Liver (tissue), 3 donors: Measurements from ENCODE around the gene PRDM10.

ENCODE experiments used
- GABPA ChIP-seq, 2 donors: IDR thresholded peaks in 1 of 2; conservative IDR thresholded peaks in 1 of 2; 2 replicates each; pipeline ENCODE4 v1.6.1; 2016; ENCODE audit warnings: antibody characterized with exemption in 2 of 2, mild to moderate bottlenecking in 1 of 2, moderate library complexity in 1 of 2
- HNF4A ChIP-seq, 2 donors: conservative IDR thresholded peaks; 2 replicates each; pipeline ENCODE4 v1.6.1; 2016; ENCODE audit warnings: antibody characterized with exemption in 2 of 2, mild to moderate bottlenecking in 2 of 2
- RAD21 ChIP-seq, 2 donors: IDR thresholded peaks; 2 replicates each; pipeline ENCODE4 v1.6.1; 2016; ENCODE audit warnings: antibody characterized with exemption in 2 of 2, mild to moderate bottlenecking in 2 of 2
- RXRA ChIP-seq, 2 donors: IDR thresholded peaks; 2 replicates each; pipeline ENCODE4 v1.6.1; 2017 to 2018; ENCODE audit warnings: antibody characterized with exemption in 2 of 2, mild to moderate bottlenecking in 1 of 2
- SP1 ChIP-seq: IDR thresholded peaks from 2 replicates; pipeline ENCODE4 v1.6.1; 2018; ENCODE audit warnings: antibody characterized with exemption, mild to moderate bottlenecking
- TAF1 ChIP-seq: conservative IDR thresholded peaks from 2 replicates; pipeline ENCODE4 v1.6.1; 2016; ENCODE audit warnings: antibody characterized with exemption, mild to moderate bottlenecking
- YY1 ChIP-seq: IDR thresholded peaks from 2 replicates; pipeline ENCODE4 v1.6.1; 2016; ENCODE audit warnings: antibody characterized with exemption, mild to moderate bottlenecking
- TF ChIP-seq, protein P1 (sequence below): IDR thresholded peaks from 2 replicates; pipeline ENCODE4 v1.6.1; 2016; ENCODE audit warnings: antibody characterized with exemption
- TF ChIP-seq, protein P2 (sequence below): fragments of 150-350 bp; IDR thresholded peaks from 2 replicates; pipeline ENCODE4 v1.5.1; 2017; ENCODE audit warnings: improper control_type of control experiment, low read depth, low read length; ENCODE audit not compliant: missing input control
- TF ChIP-seq, protein P3 (sequence below): IDR thresholded peaks from 2 replicates; pipeline ENCODE4 v1.6.1; 2016; ENCODE audit warnings: antibody characterized with exemption
- donor health status: healthy.
- donor health status: healthy.

DNA sequence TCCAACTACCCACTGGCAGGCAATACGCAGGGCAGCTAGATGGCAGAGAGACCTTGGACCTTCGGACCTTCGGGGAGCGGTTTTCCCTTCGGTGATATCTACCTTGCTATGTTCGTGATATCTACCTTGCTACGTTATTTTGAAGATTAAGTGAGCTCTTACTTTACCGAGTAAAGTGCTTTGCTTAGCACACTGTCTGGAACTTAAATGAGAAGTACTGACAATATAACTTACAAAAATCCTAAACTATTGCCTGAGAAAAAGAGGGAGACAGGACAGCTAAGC lies 1.0 kb upstream of the PRDM10 start:
- TF ChIP-seq, protein P1, sequence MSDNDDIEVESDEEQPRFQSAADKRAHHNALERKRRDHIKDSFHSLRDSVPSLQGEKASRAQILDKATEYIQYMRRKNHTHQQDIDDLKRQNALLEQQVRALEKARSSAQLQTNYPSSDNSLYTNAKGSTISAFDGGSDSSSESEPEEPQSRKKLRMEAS = peak; percentile 33
- TF ChIP-seq TAF1 (no peak), GABPA (IDR thresholded peaks at IDR 0.05 in 1 of 2, conservative IDR thresholded peaks at IDR 0.05 in 1 of 2) (no peak), YY1 (no peak), RXRA (IDR thresholded peaks at IDR 0.05) (peak; percentile 53 to 57), RAD21 (IDR thresholded peaks at IDR 0.05) (peak; percentile 62 to 68), SP1 (peak; percentile 88), HNF4A (conservative IDR thresholded peaks at IDR 0.05) (peak; percentile 94 to 95)
- TF ChIP-seq, protein P2, sequence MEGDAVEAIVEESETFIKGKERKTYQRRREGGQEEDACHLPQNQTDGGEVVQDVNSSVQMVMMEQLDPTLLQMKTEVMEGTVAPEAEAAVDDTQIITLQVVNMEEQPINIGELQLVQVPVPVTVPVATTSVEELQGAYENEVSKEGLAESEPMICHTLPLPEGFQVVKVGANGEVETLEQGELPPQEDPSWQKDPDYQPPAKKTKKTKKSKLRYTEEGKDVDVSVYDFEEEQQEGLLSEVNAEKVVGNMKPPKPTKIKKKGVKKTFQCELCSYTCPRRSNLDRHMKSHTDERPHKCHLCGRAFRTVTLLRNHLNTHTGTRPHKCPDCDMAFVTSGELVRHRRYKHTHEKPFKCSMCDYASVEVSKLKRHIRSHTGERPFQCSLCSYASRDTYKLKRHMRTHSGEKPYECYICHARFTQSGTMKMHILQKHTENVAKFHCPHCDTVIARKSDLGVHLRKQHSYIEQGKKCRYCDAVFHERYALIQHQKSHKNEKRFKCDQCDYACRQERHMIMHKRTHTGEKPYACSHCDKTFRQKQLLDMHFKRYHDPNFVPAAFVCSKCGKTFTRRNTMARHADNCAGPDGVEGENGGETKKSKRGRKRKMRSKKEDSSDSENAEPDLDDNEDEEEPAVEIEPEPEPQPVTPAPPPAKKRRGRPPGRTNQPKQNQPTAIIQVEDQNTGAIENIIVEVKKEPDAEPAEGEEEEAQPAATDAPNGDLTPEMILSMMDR = no peak
- TF ChIP-seq, protein P3, sequence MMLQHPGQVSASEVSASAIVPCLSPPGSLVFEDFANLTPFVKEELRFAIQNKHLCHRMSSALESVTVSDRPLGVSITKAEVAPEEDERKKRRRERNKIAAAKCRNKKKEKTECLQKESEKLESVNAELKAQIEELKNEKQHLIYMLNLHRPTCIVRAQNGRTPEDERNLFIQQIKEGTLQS = no peak
